Measurements from ENCODE around the gene CTRB2.

GRCh38 chr16:75175074-75175473, 31.9 kb downstream of the CTRB2 start:
- no peak for TF ChIP-seq CTCF (IDR thresholded peaks at IDR 0.05)
- no peak for TF ChIP-seq ZFX (IDR thresholded peaks at IDR 0.05; ENCODE audit: borderline replicate concordance)
